ENCODE measurements around the gene HOXA13.

GRCh38 chr7:27211764-27212204 lies 11.9 kb upstream of the HOXA13 start:
- TF ChIP-seq CTCF (IDR thresholded peaks at IDR 0.05) (no peak), POLR2A (IDR thresholded peaks at IDR 0.05; ENCODE audit: low read depth) (no peak)
